Esophagus mucosa (tissue), 1 donor: ENCODE measurements around the gene SAMD1. TPM values are rescaled to one million over a fixed set of nuclear protein-coding genes. Genes with fewer than 3 reads are reported as not detected.
"Not testable (repeated sequence)": the region's sequence is repeated elsewhere in the genome, so short reads cannot be mapped to it uniquely, and the experiment has no call there.

Experiments
- ATAC-seq: fragments of 200-7000 bp; cut with Tn5 transposase; one replicate; pipeline ENCODE4 v1.9.1; 2020
- total RNA-seq: library from RNA; stranded (reverse); gene quantifications from one replicate; pipeline ENCODE4 v1.2.4, GENCODE V29; 2023
- donor health status: DM: yes; HTN: yes; CAD: no.

SAMD1 gene
- total RNA-seq, 1 donor from 2014 or later = 24.8 TPM

GRCh38 chr19:14059093-14059480 is 31.5 kb downstream of the SAMD1 start:
- no peak for ATAC-seq

GRCh38 chr19:14058182-14059092 is 32.1 kb downstream of the SAMD1 start:
- ATAC-seq = no peak

GRCh38 chr19:14056741-14057356 is 33.7 kb downstream of the SAMD1 start:
- ATAC-seq = no peak

GRCh38 chr19:14056069-14056666 is 34.4 kb downstream of the SAMD1 start:
- ATAC-seq = no peak

- ATAC-seq = no peak
These were observed 35.2 kb downstream of the SAMD1 start for GRCh38 chr19:14055396-14055795.

- ATAC-seq = no peak
These were observed 35.8 kb downstream of the SAMD1 start for GRCh38 chr19:14054721-14055120.

GRCh38 chr19:14054099-14054498 is 36.5 kb downstream of the SAMD1 start:
- ATAC-seq = no peak

GRCh38 chr19:14053500-14053899 is 37.1 kb downstream of the SAMD1 start:
- ATAC-seq = peak; percentile 10

- no peak for ATAC-seq
These were observed 37.5 kb downstream of the SAMD1 start for GRCh38 chr19:14053032-14053431.

GRCh38 chr19:14052470-14052869 is 38.1 kb downstream of the SAMD1 start:
- no peak for ATAC-seq

- ATAC-seq = no peak
These were observed 38.6 kb downstream of the SAMD1 start for GRCh38 chr19:14051980-14052379.

- ATAC-seq = not testable (repeated sequence)
These were observed 39.6 kb downstream of the SAMD1 start for GRCh38 chr19:14050961-14051360.

- no peak for ATAC-seq
These were observed 40.0 kb downstream of the SAMD1 start for GRCh38 chr19:14050512-14050911.

- peak; percentile 73 for ATAC-seq
These were observed 42.0 kb downstream of the SAMD1 start for GRCh38 chr19:14048443-14049153.

- not testable (repeated sequence) for ATAC-seq
These were observed 42.7 kb downstream of the SAMD1 start for GRCh38 chr19:14047866-14048265.

- peak; percentile 49 for ATAC-seq
These were observed 47.6 kb downstream of the SAMD1 start for GRCh38 chr19:14042659-14043608.

- ATAC-seq = no peak
These were observed 51.4 kb downstream of the SAMD1 start for GRCh38 chr19:14039181-14039580.
